HG03460 (cell line): ENCODE results near the gene SSR2.

ENCODE experiments used
- ATAC-seq: cut with Tn5 transposase; IDR thresholded peaks from one replicate; pipeline ENCODE4 v1.9.1; 2021; ENCODE audit not compliant: unreplicated experiment

Gene SSR2

GRCh38 chr1:155974208-155975115, 46.3 kb downstream of the SSR2 start:
- ATAC-seq = no peak

GRCh38 chr1:155973723-155974122, 47.0 kb downstream of the SSR2 start:
- ATAC-seq = no peak

GRCh38 chr1:155971910-155972809, 48.6 kb downstream of the SSR2 start:
- ATAC-seq = no peak

GRCh38 chr1:155970531-155971167, 50.1 kb downstream of the SSR2 start:
- peak; percentile 66 for ATAC-seq

- no peak for ATAC-seq
Measured at GRCh38 chr1:155969377-155969791, 51.4 kb downstream of the SSR2 start.

DNA sequence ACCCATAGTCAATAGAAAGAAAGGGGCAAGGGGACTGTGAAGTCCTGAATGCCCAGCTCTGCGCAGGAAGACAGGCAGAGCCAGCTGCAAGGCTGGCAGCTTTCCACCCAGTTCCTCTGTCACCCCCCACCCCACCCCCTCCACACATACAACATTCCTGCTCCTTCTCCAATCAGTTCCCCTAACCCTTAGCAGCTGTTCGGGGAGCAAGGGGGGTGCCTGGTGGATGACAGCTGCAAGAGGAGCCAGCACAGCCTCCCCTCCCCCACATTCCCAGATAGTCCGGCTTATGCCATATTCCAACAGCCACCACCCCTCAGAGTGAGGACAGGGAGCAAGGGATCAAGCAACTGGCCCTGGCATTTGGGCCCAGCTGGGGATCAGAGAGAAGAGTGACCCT, 52.1 kb downstream of the SSR2 start:
- ATAC-seq = no peak

DNA sequence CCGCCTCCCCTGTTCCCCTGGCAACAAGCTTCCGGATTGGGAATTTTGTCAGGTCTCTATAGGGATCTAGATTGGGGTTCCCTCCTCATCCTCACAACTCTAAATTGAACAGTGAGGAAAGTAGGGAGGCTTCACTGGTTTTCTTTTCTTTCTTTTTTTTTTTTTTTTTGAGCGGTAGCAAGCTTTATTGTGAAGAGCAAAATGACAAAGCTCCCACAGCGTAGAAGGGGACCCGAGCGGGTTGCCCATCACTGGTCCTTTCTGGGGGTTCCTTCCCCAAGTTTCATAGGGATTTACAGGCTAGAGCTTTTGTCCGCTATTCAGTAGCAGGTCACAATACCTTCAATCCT, 52.7 kb downstream of the SSR2 start:
- no peak for ATAC-seq

GRCh38 chr1:155967341-155968050, 53.3 kb downstream of the SSR2 start:
- ATAC-seq = no peak

DNA sequence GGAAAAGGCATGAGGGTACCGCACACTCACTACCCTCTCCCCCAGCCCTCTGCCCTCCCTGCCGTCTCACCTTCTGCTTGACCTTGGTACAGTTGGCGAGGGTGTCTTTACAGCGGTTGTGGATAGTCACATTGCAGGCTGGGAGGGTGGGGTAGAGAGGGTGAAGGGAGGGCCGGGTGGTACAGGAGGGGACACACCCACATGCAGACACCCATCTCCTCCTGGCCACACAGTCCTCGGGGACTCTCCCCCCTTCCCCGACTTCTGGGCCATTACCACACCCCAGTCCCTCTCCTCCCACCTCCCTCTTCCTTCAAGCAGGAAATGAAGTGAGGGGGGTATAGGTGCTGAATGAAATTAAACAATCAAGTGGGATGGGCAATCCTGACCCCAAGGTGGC, 54.0 kb downstream of the SSR2 start:
- no peak for ATAC-seq

GRCh38 chr1:155966135-155966534, 54.6 kb downstream of the SSR2 start:
- ATAC-seq = no peak

GRCh38 chr1:155964193-155964592, 56.6 kb downstream of the SSR2 start:
- no peak for ATAC-seq

- ATAC-seq = no peak
Measured at GRCh38 chr1:155962599-155963211, 58.0 kb downstream of the SSR2 start.

- ATAC-seq = no peak
Measured at GRCh38 chr1:155961937-155962336, 58.8 kb downstream of the SSR2 start.

DNA sequence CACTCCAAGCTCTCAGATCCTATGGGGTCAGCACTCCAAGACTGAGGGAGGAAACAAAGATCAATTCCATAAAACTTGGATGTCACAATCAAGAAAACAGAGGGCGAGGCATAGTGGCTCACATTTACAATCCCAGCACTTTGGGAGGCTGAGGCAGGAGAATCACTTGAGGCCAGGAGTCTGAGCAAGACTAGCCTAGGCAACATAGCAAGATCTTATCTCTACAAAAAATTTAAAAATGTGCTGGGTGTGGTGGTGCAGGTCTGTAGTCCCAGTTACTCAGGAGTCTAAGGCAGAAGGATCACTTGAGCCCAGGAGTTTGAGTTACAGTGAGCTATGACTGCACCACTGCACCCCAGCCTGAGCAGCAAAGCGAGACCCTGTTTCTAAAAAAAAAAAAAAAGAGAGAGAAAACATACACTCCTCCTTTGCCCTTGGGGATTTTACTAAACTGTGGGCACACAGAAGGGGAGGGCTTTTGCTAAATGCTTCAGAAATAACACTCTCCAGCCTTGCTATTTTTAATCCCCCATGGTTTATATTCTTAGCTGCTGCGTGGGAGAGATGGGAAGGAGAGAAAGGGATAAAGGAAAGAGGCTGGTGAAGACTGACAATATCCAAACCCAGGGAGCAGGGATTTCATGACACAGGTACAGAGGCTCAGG, 60.5 kb downstream of the SSR2 start:
- ATAC-seq = no peak
